ENCODE data around the gene ERCC4.
A peak's percentile ranks its signal among the peaks of the same experiment; 100 is the strongest.

ERCC4 gene

GRCh38 chr16:13909872-13910303 is 10.1 kb upstream of the ERCC4 start:
- H3K36me3 ChIP-seq (ENCODE audit: control insufficient read depth in 2 of 2, insufficient read depth in 1 of 2, low read length in 2 of 2) = no peaks in the 10 kb centered on the region
- H3K27ac ChIP-seq (ENCODE audit: extremely low read depth, low read depth, low read length) = no peak overlapping the region
- TF ChIP-seq SP7 (tag by site-specific recombination; IDR thresholded peaks at IDR 0.05) = no peak
- TF ChIP-seq, protein P1, sequence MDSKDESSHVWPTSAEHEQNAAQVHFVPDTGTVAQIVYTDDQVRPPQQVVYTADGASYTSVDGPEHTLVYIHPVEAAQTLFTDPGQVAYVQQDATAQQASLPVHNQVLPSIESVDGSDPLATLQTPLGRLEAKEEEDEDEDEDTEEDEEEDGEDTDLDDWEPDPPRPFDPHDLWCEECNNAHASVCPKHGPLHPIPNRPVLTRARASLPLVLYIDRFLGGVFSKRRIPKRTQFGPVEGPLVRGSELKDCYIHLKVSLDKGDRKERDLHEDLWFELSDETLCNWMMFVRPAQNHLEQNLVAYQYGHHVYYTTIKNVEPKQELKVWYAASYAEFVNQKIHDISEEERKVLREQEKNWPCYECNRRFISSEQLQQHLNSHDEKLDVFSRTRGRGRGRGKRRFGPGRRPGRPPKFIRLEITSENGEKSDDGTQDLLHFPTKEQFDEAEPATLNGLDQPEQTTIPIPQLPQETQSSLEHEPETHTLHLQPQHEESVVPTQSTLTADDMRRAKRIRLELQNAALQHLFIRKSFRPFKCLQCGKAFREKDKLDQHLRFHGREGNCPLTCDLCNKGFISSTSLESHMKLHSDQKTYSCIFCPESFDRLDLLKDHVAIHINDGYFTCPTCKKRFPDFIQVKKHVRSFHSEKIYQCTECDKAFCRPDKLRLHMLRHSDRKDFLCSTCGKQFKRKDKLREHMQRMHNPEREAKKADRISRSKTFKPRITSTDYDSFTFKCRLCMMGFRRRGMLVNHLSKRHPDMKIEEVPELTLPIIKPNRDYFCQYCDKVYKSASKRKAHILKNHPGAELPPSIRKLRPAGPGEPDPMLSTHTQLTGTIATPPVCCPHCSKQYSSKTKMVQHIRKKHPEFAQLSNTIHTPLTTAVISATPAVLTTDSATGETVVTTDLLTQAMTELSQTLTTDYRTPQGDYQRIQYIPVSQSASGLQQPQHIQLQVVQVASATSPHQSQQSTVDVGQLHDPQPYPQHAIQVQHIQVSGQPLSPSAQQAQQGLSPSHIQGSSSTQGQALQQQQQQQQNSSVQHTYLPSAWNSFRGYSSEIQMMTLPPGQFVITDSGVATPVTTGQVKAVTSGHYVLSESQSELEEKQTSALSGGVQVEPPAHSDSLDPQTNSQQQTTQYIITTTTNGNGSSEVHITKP (tag by site-specific recombination; IDR thresholded peaks at IDR 0.05) = peak; percentile 48; the same call in 1 of the 2 replicates
- no peaks in the 10 kb centered on the region for H3K9me3 ChIP-seq (ENCODE audit: control insufficient read depth, insufficient read depth, low read depth, low read length)
- POLR2A ChIA-PET = no interaction called here
- no peak overlapping the region for H3K4me3 ChIP-seq (ENCODE audit: low read depth, low read length)
- CTCF ChIA-PET = interaction anchor here (0.7 to 5.6 kb wide), 3 partner anchors 9 to 380 kb away, joined by 3 to 33 read pairs (median 14); partner anchors contain the start of gene ERCC4
- H3K4me1 ChIP-seq (ENCODE audit: control insufficient read depth, insufficient read depth, low read length) = no peaks in the 10 kb centered on the region

DNA sequence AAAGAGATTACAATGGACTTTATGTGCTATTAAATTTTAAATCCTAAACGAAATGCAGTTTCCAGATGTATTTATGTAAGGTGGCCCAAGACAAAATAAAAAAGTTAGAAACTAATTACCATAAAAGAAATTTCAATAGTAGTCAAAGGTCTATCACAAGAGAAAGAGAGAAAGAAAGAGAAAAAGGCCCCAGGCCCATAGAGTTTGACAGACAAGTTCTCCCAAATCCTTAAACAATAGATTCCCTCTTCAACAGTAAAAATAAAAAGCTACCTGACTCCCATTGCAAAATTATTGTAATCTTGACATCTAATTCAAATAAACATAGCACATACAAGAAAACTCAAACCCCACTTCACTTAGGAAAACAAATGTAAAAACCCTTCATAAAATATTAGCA is 8.6 kb upstream of the ERCC4 start:
- Histone ChIP-seq H3K36me3 (ENCODE audit: control insufficient read depth in 2 of 2, insufficient read depth in 1 of 2, low read length in 2 of 2) (no peaks in the 10 kb centered on the region), H3K4me3 (ENCODE audit: low read depth, low read length) (no peak overlapping the region), H3K27ac (ENCODE audit: extremely low read depth, low read depth, low read length) (no peak overlapping the region), H3K4me1 (ENCODE audit: control insufficient read depth, insufficient read depth, low read length) (no peaks in the 10 kb centered on the region), H3K9me3 (ENCODE audit: control insufficient read depth, insufficient read depth, low read depth, low read length) (no peaks in the 10 kb centered on the region)
- POLR2A ChIA-PET = no interaction called here
- CTCF ChIA-PET = interaction anchor here (1.3 to 2.3 kb wide), 3 partner anchors 8 to 12 kb away, joined by 4 to 14 read pairs (median 4); partner anchors contain the start of gene ERCC4
- TF ChIP-seq, protein P2, sequence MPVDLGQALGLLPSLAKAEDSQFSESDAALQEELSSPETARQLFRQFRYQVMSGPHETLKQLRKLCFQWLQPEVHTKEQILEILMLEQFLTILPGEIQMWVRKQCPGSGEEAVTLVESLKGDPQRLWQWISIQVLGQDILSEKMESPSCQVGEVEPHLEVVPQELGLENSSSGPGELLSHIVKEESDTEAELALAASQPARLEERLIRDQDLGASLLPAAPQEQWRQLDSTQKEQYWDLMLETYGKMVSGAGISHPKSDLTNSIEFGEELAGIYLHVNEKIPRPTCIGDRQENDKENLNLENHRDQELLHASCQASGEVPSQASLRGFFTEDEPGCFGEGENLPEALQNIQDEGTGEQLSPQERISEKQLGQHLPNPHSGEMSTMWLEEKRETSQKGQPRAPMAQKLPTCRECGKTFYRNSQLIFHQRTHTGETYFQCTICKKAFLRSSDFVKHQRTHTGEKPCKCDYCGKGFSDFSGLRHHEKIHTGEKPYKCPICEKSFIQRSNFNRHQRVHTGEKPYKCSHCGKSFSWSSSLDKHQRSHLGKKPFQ (tag by site-specific recombination; IDR thresholded peaks at IDR 0.05) = no peak
- no peak for TF ChIP-seq GLI2 (tag by site-specific recombination; IDR thresholded peaks at IDR 0.05; ENCODE audit: borderline replicate concordance, low read depth)
- TF ChIP-seq WT1 (tag by site-specific recombination; IDR thresholded peaks at IDR 0.05) = no peak
- TF ChIP-seq HOXA7 (CRISPR knock-in tag; IDR thresholded peaks at IDR 0.05; ENCODE audit: borderline replicate concordance) = no peak
- no peak for TF ChIP-seq ZNF626 (tag by site-specific recombination; IDR thresholded peaks at IDR 0.05)
- TF ChIP-seq OSR2 (tag by site-specific recombination; IDR thresholded peaks at IDR 0.05) = no peak
- TF ChIP-seq, protein P3, sequence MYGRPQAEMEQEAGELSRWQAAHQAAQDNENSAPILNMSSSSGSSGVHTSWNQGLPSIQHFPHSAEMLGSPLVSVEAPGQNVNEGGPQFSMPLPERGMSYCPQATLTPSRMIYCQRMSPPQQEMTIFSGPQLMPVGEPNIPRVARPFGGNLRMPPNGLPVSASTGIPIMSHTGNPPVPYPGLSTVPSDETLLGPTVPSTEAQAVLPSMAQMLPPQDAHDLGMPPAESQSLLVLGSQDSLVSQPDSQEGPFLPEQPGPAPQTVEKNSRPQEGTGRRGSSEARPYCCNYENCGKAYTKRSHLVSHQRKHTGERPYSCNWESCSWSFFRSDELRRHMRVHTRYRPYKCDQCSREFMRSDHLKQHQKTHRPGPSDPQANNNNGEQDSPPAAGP (tag by site-specific recombination; IDR thresholded peaks at IDR 0.05) = no peak
- no peak for TF ChIP-seq GLIS1 (tag by site-specific recombination; IDR thresholded peaks at IDR 0.05)
- no peak for TF ChIP-seq KLF8 (tag by site-specific recombination; IDR thresholded peaks at IDR 0.05)
- TF ChIP-seq ZNF274 (IDR thresholded peaks at IDR 0.05; ENCODE audit: low read length) = no peak
- no peak for TF ChIP-seq ZNF274 (tag by site-specific recombination; IDR thresholded peaks at IDR 0.05; ENCODE audit: borderline replicate concordance)
- no peak for TF ChIP-seq TCF7L2 (IDR thresholded peaks at IDR 0.05; ENCODE audit: borderline replicate concordance, low read depth, low read length)
- no peak for TF ChIP-seq GFI1B (tag by site-specific recombination; IDR thresholded peaks at IDR 0.05)
- no peak for TF ChIP-seq ZNF169 (tag by site-specific recombination; IDR thresholded peaks at IDR 0.05)
- TF ChIP-seq ZNF692 (tag by site-specific recombination; IDR thresholded peaks at IDR 0.05) = no peak
- no peak for TF ChIP-seq ZNF280D (tag by site-specific recombination; IDR thresholded peaks at IDR 0.05)
- no peak for TF ChIP-seq ZNF16 (tag by site-specific recombination; IDR thresholded peaks at IDR 0.05; ENCODE audit: low read depth)
- TF ChIP-seq, protein P4, sequence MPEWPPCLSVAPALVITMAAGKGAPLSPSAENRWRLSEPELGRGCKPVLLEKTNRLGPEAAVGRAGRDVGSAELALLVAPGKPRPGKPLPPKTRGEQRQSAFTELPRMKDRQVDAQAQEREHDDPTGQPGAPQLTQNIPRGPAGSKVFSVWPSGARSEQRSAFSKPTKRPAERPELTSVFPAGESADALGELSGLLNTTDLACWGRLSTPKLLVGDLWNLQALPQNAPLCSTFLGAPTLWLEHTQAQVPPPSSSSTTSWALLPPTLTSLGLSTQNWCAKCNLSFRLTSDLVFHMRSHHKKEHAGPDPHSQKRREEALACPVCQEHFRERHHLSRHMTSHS (tag by site-specific recombination; IDR thresholded peaks at IDR 0.05) = no peak
- TF ChIP-seq, protein P5, sequence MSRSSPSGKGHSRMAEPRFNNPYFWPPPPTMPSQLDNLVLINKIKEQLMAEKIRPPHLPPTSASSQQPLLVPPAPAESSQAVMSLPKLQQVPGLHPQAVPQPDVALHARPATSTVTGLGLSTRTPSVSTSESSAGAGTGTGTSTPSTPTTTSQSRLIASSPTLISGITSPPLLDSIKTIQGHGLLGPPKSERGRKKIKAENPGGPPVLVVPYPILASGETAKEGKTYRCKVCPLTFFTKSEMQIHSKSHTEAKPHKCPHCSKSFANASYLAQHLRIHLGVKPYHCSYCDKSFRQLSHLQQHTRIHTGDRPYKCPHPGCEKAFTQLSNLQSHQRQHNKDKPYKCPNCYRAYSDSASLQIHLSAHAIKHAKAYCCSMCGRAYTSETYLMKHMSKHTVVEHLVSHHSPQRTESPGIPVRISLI (tag by site-specific recombination; IDR thresholded peaks at IDR 0.05) = no peak
